Fibroblast of gingiva (primary cell): ENCODE data around the gene PRKAR2A.

Source experiments
- DNase-seq: peaks from one replicate; pipeline ENCODE4 v3.0.0-alpha.2; 2011; ENCODE audit warnings: low read depth

The PRKAR2A gene

GRCh38 chr3:48847504-48848423 is at the start of gene PRKAR2A:
PRKAR2A (minus strand) TSS chr3:48847874; CDS start chr3:48847596, 278 bp downstream.
- peak; percentile 90 for DNase-seq

- peak; percentile 29 for DNase-seq
Measured at GRCh38 chr3:48896936-48897335, 49.3 kb upstream of the PRKAR2A start.

DNA sequence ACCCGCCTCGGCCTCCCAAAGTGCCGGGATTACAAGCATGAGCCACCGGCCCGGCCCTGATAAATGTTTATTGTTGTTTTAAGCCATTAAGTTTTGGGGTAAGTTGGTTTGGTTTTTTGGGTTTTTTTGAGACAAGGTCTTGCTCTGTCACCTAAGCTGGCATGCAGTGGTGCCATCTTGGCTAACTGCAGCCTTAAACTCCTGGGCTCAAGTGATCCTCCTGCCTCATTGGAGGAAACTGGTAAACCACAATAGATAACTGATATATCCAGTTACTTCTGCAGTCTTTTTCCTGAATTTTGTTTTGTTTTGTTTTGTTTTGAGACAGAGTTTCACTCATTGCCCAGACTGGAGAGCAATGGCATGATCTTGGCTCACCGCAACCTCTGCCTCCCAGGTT is 46.8 kb upstream of the PRKAR2A start:
- no peak for DNase-seq

DNA sequence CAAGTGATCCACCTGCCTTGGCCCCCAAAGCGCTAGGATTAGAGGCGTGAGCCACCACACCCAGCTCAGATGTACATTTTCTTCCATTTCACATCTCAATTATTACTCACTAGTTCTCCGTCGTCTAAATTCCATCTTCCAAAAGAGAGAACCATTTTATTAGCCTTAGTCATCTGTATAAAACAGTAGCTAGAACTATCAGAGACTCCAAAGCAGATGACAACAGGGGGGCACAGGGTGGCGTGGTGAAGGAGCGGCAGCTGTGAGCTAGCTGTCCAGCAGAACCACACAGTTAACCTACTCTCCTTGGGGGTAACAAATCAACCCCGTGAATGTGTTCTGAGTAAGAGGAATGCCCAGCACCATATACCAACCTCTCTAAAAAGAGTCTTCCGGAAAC is 43.9 kb upstream of the PRKAR2A start:
- no peak for DNase-seq

- DNase-seq: peak; percentile 22
Measured at GRCh38 chr3:48885753-48886152, 38.1 kb upstream of the PRKAR2A start.

DNA sequence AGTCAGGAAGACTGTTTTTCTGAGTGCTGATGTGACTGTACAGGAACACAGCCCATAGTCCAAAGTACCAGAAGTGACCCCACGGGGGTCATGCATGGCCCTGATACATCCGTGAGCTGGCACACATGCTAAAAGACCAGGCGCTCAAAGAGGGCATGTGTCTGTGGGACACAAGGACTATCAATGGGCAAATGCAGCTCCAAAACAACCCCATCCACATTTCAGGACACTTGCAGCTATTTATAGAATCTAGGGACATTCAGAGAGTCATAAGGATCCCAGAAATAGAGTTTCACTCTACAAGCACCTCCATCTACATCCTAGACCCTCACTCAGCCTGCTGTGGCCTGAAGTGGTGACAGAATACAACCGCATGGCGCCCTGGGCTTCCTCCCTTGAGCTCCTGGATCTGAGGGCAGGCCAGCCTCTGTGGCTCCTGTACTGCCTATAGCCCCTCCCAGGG is 34.0 kb upstream of the PRKAR2A start:
- no peak for DNase-seq

- no peak for DNase-seq
Measured at GRCh38 chr3:48881006-48881405, 33.3 kb upstream of the PRKAR2A start.

DNA sequence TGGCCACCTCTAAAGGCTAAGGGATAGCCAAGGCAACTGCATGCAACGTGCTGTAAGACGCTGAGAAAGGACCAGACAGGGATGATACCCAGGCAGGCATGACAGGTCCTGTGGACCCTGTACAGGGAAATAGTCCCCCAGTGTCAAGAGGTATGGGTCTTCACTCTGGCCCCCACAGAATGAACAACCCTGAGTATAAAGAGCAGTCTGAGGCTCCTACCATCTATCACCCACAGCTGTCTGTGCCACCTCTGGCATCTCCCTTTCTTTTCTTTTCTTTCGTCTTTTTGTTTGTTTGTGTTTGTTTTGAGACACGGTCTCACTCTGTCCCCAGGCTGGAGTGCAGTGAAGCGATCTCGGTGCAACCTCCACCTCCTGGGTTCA is 32.3 kb upstream of the PRKAR2A start:
- DNase-seq: no peak

GRCh38 chr3:48879307-48879993 is 31.8 kb upstream of the PRKAR2A start:
- no peak for DNase-seq

- no peak for DNase-seq
Measured at GRCh38 chr3:48877671-48878070, 30.0 kb upstream of the PRKAR2A start.

DNA sequence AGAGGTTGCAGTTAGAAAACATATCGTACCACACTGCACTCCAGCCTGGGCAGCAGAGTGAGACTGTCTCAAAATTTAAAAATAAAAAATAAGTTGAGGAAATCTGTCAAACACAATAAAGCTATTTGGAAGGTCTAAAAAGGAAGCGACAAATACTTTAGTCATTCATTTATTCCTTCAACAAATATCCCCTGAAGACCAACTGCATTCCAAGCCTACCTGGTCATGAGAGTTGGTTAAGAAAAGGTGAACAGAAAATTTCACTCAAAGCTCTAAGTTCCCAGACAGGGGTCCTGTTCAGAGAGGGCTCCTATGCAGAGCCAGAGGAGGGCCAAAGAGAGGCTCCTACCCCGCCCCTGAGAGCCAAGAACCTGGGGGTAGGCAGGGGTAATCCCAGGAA is 15.4 kb upstream of the PRKAR2A start:
- DNase-seq: no peak

DNA sequence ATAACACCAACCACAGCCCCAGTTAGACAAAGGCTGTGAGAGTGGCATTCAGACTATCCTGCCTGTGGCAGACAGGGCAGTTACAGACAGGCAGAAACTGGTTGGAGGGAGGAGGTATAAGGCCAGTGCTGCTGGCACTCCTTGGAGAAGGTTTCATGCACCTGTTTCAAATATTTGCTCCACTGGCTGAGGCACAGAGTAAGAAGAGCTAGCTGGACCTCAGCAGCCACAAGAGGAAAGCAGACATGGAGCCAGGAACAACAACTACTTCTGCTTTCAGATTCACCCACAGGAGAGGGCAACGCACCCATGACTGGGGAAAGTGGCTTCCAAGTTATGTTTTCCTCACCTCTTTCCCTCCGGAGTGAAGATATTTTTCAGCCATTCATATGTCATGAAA is 11.5 kb upstream of the PRKAR2A start:
- DNase-seq: no peak

- DNase-seq: no peak
Measured at GRCh38 chr3:48858709-48859108, 11.0 kb upstream of the PRKAR2A start.

DNA sequence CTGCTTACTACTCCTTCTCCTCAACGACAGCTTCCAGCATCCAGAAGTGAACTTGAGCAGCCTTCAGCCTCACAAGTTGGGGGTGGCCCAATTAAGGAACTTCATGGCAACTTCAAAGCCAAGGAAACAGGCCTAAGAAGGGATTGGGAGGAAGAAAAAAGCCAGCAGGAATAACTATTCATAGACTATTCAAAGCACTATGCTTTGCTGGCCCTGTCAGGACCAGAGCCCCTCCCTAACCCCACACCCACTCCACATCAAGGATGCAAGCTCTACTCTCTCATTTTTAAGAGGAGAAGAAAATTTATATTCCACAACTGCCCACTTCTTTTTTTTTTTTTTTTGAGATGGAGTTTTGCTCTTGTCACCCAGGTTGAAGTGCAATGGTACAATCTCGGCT is 10.0 kb upstream of the PRKAR2A start:
- DNase-seq: no peak

- DNase-seq: no peak
Measured at GRCh38 chr3:48856469-48856868, 8.8 kb upstream of the PRKAR2A start.

DNA sequence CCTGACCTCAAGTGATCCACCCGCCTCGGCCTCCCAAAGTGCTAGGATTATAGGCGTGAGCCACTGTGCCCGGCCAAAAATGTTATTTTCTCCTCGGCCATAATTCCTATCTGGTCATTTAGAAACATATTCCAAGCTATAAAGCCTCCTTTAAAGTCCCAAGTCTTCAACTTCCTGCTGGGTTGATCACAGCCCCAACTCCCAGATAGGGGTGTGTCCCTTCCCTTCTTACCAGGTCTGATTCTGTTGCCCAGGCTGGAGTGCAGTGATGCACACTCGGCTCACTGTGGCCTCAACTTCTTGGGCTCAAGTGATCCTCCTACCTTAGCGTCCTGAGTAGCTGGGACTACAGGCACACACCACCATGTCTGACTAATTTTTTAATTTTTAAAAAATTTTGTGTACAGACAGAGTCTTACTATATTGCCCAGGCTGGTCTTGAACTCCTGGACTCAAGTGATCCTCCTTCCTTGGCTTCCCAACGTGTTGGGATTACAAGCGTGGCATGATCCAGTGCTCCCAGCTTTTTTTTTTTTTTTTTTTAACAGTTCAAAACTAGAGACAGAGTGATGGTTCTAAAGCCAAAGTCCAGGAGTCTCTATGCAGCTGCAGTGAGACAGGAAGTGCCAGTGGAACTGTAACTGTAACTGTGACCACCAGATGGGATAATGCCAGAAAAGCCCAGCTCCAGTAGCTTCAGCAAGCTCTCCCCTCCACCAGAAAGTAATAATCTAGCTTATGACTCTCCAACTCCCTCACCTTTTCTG is 8.2 kb upstream of the PRKAR2A start:
- DNase-seq: no peak

DNA sequence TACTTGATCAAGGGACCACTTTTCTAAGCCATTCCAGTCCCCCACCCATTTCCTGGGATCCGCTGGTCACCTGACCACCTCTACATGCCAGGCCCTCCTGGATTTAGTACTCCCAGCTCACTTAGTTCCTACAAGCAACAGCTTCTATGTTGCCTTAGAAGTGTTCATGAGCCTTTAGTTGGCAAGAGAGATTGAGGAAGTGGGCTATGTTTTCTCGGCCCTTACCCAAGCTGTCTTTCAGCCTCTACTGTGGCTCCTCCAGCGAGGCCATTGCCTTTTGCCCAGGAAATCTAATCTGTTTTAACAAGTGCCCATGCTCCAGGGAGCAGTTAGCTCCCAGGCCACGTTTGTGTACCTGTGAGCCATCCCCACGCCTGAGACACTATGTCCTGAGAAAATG is 4.5 kb upstream of the PRKAR2A start:
- no peak for DNase-seq

DNA sequence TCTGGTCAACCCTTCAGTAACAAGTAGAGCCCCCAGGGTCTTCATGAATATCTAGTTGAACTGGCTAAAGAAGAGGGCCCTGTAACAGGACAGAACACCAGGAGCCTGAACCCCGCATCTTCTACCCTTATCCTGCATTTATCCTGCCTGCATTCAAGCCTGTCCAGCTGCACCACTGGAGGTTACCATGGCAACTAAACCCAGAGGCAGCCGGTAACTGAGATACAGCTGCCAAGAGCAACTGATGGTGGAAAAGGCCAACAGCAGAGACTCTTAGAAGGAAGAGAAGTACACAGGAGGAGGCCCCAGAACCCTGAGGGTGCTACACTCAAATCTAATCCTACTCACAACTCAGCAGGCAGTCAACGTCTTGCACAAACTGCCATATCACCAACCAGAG is 3.7 kb upstream of the PRKAR2A start:
- peak; percentile 14 for DNase-seq

DNA sequence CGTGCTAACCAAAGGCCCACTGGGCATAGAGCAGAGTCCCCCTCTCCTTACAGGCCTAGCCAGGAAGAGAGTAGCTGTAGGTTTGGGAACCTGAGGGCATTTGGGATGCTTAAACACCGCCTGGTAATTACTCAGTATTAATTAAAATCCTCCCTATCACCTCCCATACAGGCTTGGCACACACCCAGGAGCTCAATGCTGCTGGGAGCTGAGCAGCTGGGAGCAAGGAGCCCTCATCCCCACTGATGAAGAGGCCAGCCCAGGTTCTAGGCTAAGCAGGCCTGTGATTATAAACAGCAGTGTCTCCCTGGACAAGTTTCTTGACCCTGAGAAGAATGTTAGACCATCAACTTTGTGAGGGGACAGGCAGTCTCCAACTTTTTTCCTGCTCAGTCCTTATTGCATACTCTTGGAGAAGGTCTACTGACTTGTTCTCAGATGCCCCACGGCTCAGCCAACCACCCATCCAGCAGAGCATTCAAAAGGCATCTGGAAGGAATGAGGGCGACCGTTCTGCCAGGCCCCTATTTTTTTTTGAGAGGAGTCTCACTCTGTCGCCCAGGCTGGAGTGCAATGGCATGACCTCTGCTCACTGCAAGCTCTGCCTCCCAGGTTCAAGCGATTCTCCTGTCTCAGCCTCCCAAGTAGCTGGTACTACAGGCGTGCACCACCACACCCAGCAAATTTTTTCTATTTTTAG is 1.3 kb upstream of the PRKAR2A start:
- no peak for DNase-seq

GRCh38 chr3:48847053-48847503 is 596 bp downstream of the PRKAR2A start:
- peak; percentile 73 for DNase-seq

DNA sequence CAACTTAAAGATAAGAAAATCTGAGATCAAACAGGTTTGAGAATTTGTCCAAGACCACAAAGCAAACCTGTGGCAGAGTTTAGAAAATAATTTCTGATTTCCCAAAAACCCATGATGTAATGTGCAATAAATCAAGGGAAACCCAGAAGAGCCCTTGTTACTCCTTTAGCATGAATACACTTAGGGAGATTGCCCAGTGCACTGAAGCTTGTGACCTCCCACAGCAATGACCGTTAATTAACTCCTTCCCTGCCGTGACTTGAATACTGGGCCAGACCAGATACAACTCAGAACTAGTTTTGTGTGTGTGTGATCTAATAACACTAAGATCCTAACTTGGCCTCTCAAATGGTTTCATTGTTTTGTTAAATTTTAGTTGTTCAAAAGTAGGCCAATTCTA is 2.5 kb downstream of the PRKAR2A start:
- no peak for DNase-seq

DNA sequence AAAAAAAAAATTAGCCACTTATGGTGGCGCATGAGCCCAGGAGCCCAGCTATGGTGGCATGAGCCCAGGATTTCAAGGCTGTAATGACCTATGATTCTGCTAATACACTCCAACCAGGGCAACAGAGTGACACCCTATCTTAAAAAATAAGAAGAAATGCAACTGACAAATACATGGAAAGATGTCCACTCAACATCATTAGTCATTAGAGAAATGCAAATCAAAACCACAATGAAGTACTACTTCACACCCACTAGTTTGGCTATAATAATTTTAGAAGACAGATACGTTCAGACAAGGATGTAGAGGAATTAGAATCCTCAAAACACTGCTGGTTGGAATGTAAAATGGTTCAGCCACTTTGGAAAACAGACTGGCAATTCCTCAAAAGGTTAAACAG is 10.5 kb downstream of the PRKAR2A start:
- no peak for DNase-seq
